LHCN-M2 (cell line): ENCODE results near the gene ASS1. TPM values are rescaled to one million over a fixed set of nuclear protein-coding genes. Genes with fewer than 3 reads are reported as not detected.
"Not testable (repeated sequence)": the region's sequence is repeated elsewhere in the genome, so short reads cannot be mapped to it uniquely, and the experiment has no call there.

Source experiments
- DNase-seq: peaks from one replicate; pipeline ENCODE4 v3.0.0-alpha.2; 2012; ENCODE audit warnings: low read depth
- polyA plus RNA-seq: library from polyadenylated mRNA; unstranded; fragments of >200 nt; gene quantifications from one replicate; pipeline ENCODE4 v1.2.1, GENCODE V29; 2012; ENCODE audit warnings: missing spikeins
- total RNA-seq: library from RNA; depleted of rRNA; stranded (reverse); fragments of >200 nt; gene quantifications from 2 replicates; pipeline ENCODE4 v1.2.3, GENCODE V29; 2014; rRNA removed

ASS1 gene
- total RNA-seq = 73.1 and 116 TPM in 2 replicates
- polyA plus RNA-seq = 5.7 TPM

GRCh38 chr9:130444565-130445221 lies at the start of gene ASS1:
TSS of gene ASS1 (plus strand) at chr9:130444961. CDS start at chr9:130452229, 7,268 bp downstream.
- no peak for DNase-seq

- no peak for DNase-seq
These were observed 48.8 kb upstream of the ASS1 start for GRCh38 chr9:130395810-130396435.

GRCh38 chr9:130396581-130396980 lies 48.2 kb upstream of the ASS1 start:
- DNase-seq = no peak

GRCh38 chr9:130398487-130399240 lies 46.1 kb upstream of the ASS1 start:
- no peak for DNase-seq

GRCh38 chr9:130399768-130400167 lies 45.0 kb upstream of the ASS1 start:
- no peak for DNase-seq

- DNase-seq = no peak
These were observed 43.9 kb upstream of the ASS1 start for GRCh38 chr9:130400870-130401269.

- not testable (repeated sequence) for DNase-seq
These were observed 43.0 kb upstream of the ASS1 start for GRCh38 chr9:130401742-130402141.

- no peak for DNase-seq
These were observed 42.5 kb upstream of the ASS1 start for GRCh38 chr9:130402243-130402642.

GRCh38 chr9:130402645-130403440 lies 41.9 kb upstream of the ASS1 start:
- no peak for DNase-seq

GRCh38 chr9:130405657-130406257 lies 39.0 kb upstream of the ASS1 start:
- no peak for DNase-seq

- no peak for DNase-seq
These were observed 38.4 kb upstream of the ASS1 start for GRCh38 chr9:130406278-130406895.

GRCh38 chr9:130407916-130408663 lies 36.7 kb upstream of the ASS1 start:
- no peak for DNase-seq

- no peak for DNase-seq
These were observed 36.1 kb upstream of the ASS1 start for GRCh38 chr9:130408669-130409068.

- no peak for DNase-seq
These were observed 35.5 kb upstream of the ASS1 start for GRCh38 chr9:130409246-130409645.

- DNase-seq = no peak
These were observed 34.3 kb upstream of the ASS1 start for GRCh38 chr9:130410443-130410842.

- DNase-seq = no peak
These were observed 33.2 kb upstream of the ASS1 start for GRCh38 chr9:130411566-130411915.

- no peak for DNase-seq
These were observed 30.6 kb upstream of the ASS1 start for GRCh38 chr9:130414081-130414731.

- no peak for DNase-seq
These were observed 29.6 kb upstream of the ASS1 start for GRCh38 chr9:130414910-130415746.

- no peak for DNase-seq
These were observed 27.2 kb upstream of the ASS1 start for GRCh38 chr9:130417602-130418001.
